ENCODE data around the gene TLL1. TPM values are rescaled to one million over a fixed set of nuclear protein-coding genes. Genes with fewer than 3 reads are reported as not detected.

The TLL1 gene
- total RNA-seq, 1 donor from 2014 or later, result 7.8 TPM

GRCh38 chr4:165986956-165987698, 114.1 kb downstream of the TLL1 start:
- Histone ChIP-seq H3K27me3 (no peaks in the 10 kb centered on the region), H3K27ac (no peak overlapping the region), H3K36me3 (no peaks in the 10 kb centered on the region), H3K4me1 (no peaks in the 10 kb centered on the region), H3K4me3 (no peak overlapping the region), H3K9me3 (no peaks in the 10 kb centered on the region)
- TF ChIP-seq CTCF (IDR thresholded peaks at IDR 0.05), result no peak
- no peak for DNase-seq (ENCODE audit: low spot score in 2 of 2)
- intact Hi-C loops (cut with DNase I), result no loop called here

GRCh38 chr4:165991325-165992180, 118.5 kb downstream of the TLL1 start:
- no peak for TF ChIP-seq CTCF (IDR thresholded peaks at IDR 0.05)
- Histone ChIP-seq H3K4me3 (no peak overlapping the region), H3K9me3 (no peaks in the 10 kb centered on the region), H3K4me1 (no peaks in the 10 kb centered on the region), H3K27me3 (no peaks in the 10 kb centered on the region), H3K36me3 (no peaks in the 10 kb centered on the region), H3K27ac (no peak overlapping the region)
- intact Hi-C loops (cut with DNase I), result no loop called here
- no peak for DNase-seq (ENCODE audit: low spot score in 2 of 2)

- intact Hi-C loops (cut with DNase I), result no loop called here
- Histone ChIP-seq H3K27ac (no peak overlapping the region), H3K27me3 (no peaks in the 10 kb centered on the region), H3K36me3 (no peaks in the 10 kb centered on the region), H3K4me1 (no peaks in the 10 kb centered on the region), H3K4me3 (no peak overlapping the region), H3K9me3 (no peaks in the 10 kb centered on the region)
- DNase-seq (ENCODE audit: low spot score in 2 of 2), result no peak
- TF ChIP-seq CTCF (IDR thresholded peaks at IDR 0.05), result no peak
These were observed 119.2 kb downstream of the TLL1 start for GRCh38 chr4:165992283-165992682.

- H3K4me3 ChIP-seq, result no peak overlapping the region
- TF ChIP-seq CTCF (IDR thresholded peaks at IDR 0.05), result no peak
- H3K4me1 ChIP-seq, result no peaks in the 10 kb centered on the region
- no peak for DNase-seq (ENCODE audit: low spot score in 2 of 2)
- intact Hi-C loops (cut with DNase I), result no loop called here
- no peaks in the 10 kb centered on the region for H3K27me3 ChIP-seq
- no peaks in the 10 kb centered on the region for H3K9me3 ChIP-seq
- no peaks in the 10 kb centered on the region for H3K36me3 ChIP-seq
- H3K27ac ChIP-seq, result no peak overlapping the region
These were observed 121.7 kb downstream of the TLL1 start for GRCh38 chr4:165994701-165995100.

- no peak for TF ChIP-seq CTCF (IDR thresholded peaks at IDR 0.05)
- Histone ChIP-seq H3K4me1 (no peaks in the 10 kb centered on the region), H3K4me3 (no peak overlapping the region), H3K36me3 (no peaks in the 10 kb centered on the region), H3K9me3 (no peaks in the 10 kb centered on the region), H3K27me3 (no peaks in the 10 kb centered on the region), H3K27ac (no peak overlapping the region)
- intact Hi-C loops (cut with DNase I), result no loop called here
- no peak for DNase-seq (ENCODE audit: low spot score in 2 of 2)
These were observed 130.8 kb downstream of the TLL1 start for GRCh38 chr4:166003811-166004210.
